ENCODE measurements around the gene STAM. TPM values are rescaled to one million over a fixed set of nuclear protein-coding genes. Genes with fewer than 3 reads are reported as not detected.

Gene STAM
- total and polyA plus RNA-seq, 2 donors from 2014 or later = 10.3 to 26.1 TPM

DNA sequence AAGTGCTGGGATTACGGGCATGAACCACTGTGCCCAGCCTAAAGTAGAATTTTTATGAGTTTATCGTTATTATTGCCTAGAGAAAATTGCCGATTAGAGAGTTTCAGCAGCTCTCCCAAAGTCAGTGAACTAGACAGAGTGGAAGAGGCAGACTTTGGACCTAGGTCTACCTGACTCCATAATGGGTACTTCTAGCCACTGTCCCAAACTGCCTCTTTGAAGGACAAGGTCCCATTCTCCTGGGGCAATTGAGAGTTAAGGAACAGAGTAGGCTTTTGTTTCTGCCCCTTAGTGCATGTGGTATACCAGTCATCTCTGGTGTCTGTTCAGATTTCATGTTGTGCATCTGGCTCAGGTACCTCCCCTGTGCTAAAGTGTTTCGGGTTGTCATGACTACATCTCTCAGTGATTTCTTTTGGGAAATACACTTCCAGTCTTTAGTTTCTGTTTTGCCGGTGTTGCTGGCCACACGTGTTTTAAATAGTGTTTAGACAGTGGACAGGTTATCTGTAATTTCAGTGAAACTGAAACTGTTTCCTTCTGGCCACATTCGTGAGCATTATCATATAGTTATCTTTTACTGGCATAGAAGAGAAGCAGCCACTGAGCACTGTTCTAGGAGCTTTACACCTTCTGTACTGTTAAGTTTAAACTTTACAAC is 112.7 kb downstream of the STAM start:
- Histone ChIP-seq H3K27me3 (ENCODE audit: control insufficient read depth, insufficient read depth, low read length) (no peaks in the 10 kb centered on the region), H3K9ac (ENCODE audit: low read length in 3 of 3) (no peak overlapping the region), H3K4me1 (ENCODE audit: control insufficient read depth in 2 of 3, insufficient read depth in 2 of 3, low read depth in 1 of 3, low read length in 3 of 3) (no peaks in the 10 kb centered on the region), H3K27ac (ENCODE audit: low read depth in 2 of 2, low read length in 2 of 2) (no peak overlapping the region), H3K9me3 (ENCODE audit: control insufficient read depth in 2 of 3, insufficient read depth in 1 of 3, low read length in 3 of 3) (no peaks in the 10 kb centered on the region), H3K4me3 (ENCODE audit: low read length in 3 of 3) (peak overlapping the region in 1 of 3 donors; percentile 2), H3K36me3 (ENCODE audit: control insufficient read depth in 2 of 3, insufficient read depth in 3 of 3, low read length in 3 of 3) (no peaks in the 10 kb centered on the region)
- DNase-seq (no peak), FAIRE-seq (no peak)
- TF ChIP-seq, protein P1, sequence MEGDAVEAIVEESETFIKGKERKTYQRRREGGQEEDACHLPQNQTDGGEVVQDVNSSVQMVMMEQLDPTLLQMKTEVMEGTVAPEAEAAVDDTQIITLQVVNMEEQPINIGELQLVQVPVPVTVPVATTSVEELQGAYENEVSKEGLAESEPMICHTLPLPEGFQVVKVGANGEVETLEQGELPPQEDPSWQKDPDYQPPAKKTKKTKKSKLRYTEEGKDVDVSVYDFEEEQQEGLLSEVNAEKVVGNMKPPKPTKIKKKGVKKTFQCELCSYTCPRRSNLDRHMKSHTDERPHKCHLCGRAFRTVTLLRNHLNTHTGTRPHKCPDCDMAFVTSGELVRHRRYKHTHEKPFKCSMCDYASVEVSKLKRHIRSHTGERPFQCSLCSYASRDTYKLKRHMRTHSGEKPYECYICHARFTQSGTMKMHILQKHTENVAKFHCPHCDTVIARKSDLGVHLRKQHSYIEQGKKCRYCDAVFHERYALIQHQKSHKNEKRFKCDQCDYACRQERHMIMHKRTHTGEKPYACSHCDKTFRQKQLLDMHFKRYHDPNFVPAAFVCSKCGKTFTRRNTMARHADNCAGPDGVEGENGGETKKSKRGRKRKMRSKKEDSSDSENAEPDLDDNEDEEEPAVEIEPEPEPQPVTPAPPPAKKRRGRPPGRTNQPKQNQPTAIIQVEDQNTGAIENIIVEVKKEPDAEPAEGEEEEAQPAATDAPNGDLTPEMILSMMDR (IDR thresholded peaks at IDR 0.05; ENCODE audit: borderline replicate concordance, extremely low read depth, insufficient read depth) = no peak
- intact Hi-C loops (cut with DNase I) = no loop called here

GRCh38 chr10:17758200-17758599 is 114.2 kb downstream of the STAM start:
- intact Hi-C loops (cut with DNase I) = no loop called here
- Histone ChIP-seq H3K4me1 (ENCODE audit: control insufficient read depth in 2 of 3, insufficient read depth in 2 of 3, low read depth in 1 of 3, low read length in 3 of 3) (no peaks in the 10 kb centered on the region), H3K36me3 (ENCODE audit: control insufficient read depth in 2 of 3, insufficient read depth in 3 of 3, low read length in 3 of 3) (no peaks in the 10 kb centered on the region), H3K27me3 (ENCODE audit: control insufficient read depth, insufficient read depth, low read length) (no peaks in the 10 kb centered on the region), H3K4me3 (ENCODE audit: low read length in 3 of 3) (no peak overlapping the region), H3K9me3 (ENCODE audit: control insufficient read depth in 2 of 3, insufficient read depth in 1 of 3, low read length in 3 of 3) (no peaks in the 10 kb centered on the region), H3K27ac (ENCODE audit: low read depth in 2 of 2, low read length in 2 of 2) (no peak overlapping the region), H3K9ac (ENCODE audit: low read length in 3 of 3) (no peak overlapping the region)
- DNase-seq (no peak), FAIRE-seq (no peak)
- TF ChIP-seq, protein P1 (IDR thresholded peaks at IDR 0.05; ENCODE audit: borderline replicate concordance, extremely low read depth, insufficient read depth) = no peak

GRCh38 chr10:17758896-17759295 is 114.9 kb downstream of the STAM start:
- no peaks in the 10 kb centered on the region for H3K4me1 ChIP-seq (ENCODE audit: control insufficient read depth in 2 of 3, insufficient read depth in 2 of 3, low read depth in 1 of 3, low read length in 3 of 3)
- H3K27ac ChIP-seq (ENCODE audit: low read depth in 2 of 2, low read length in 2 of 2) = no peak overlapping the region
- TF ChIP-seq, protein P1 (IDR thresholded peaks at IDR 0.05; ENCODE audit: borderline replicate concordance, extremely low read depth, insufficient read depth) = no peak
- peak in 1 of 5 donors; percentile 18 for DNase-seq
- H3K36me3 ChIP-seq (ENCODE audit: control insufficient read depth in 2 of 3, insufficient read depth in 3 of 3, low read length in 3 of 3) = no peaks in the 10 kb centered on the region
- H3K27me3 ChIP-seq (ENCODE audit: control insufficient read depth, insufficient read depth, low read length) = no peaks in the 10 kb centered on the region
- no peak overlapping the region for H3K9ac ChIP-seq (ENCODE audit: low read length in 3 of 3)
- intact Hi-C loops (cut with DNase I) = no loop called here
- no peak overlapping the region for H3K4me3 ChIP-seq (ENCODE audit: low read length in 3 of 3)
- H3K9me3 ChIP-seq (ENCODE audit: control insufficient read depth in 2 of 3, insufficient read depth in 1 of 3, low read length in 3 of 3) = no peaks in the 10 kb centered on the region
- FAIRE-seq = no peak

DNA sequence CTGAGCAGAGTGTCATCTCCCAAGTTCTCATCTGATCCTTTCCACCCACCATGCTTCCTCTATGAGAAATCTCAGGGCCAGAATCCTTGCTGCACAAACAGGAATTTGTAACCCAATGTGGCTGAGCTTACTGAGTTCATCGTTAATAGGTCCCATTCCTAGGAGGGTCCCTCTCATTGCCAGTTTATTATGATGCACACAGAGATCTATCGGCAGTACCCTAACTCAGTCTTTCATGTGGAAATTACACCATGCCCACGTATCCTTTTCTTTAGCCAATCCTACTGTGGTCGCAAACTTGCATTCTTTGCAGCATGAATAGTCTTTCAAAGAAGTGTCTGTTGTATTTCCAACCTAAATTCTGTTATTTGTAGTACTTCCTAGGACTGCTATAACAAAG is 120.2 kb downstream of the STAM start:
- intact Hi-C loops (cut with DNase I) = no loop called here
- H3K9ac ChIP-seq (ENCODE audit: low read length in 3 of 3) = no peak overlapping the region
- FAIRE-seq = no peak
- H3K27me3 ChIP-seq (ENCODE audit: control insufficient read depth, insufficient read depth, low read length) = no peaks in the 10 kb centered on the region
- H3K27ac ChIP-seq (ENCODE audit: low read depth in 2 of 2, low read length in 2 of 2) = no peak overlapping the region
- H3K36me3 ChIP-seq (ENCODE audit: control insufficient read depth in 2 of 3, insufficient read depth in 3 of 3, low read length in 3 of 3) = no peaks in the 10 kb centered on the region
- H3K4me1 ChIP-seq (ENCODE audit: control insufficient read depth in 2 of 3, insufficient read depth in 2 of 3, low read depth in 1 of 3, low read length in 3 of 3) = no peaks in the 10 kb centered on the region
- H3K4me3 ChIP-seq (ENCODE audit: low read length in 3 of 3) = no peak overlapping the region
- no peaks in the 10 kb centered on the region for H3K9me3 ChIP-seq (ENCODE audit: control insufficient read depth in 2 of 3, insufficient read depth in 1 of 3, low read length in 3 of 3)
- no peak for DNase-seq
- TF ChIP-seq, protein P1 (IDR thresholded peaks at IDR 0.05; ENCODE audit: borderline replicate concordance, extremely low read depth, insufficient read depth) = no peak

Measured in kidney (tissue), 14 donors.